Measurements from ENCODE around the gene PTPRT. TPM values are rescaled to one million over a fixed set of nuclear protein-coding genes. Genes with fewer than 3 reads are reported as not detected.

PTPRT gene
- polyA plus RNA-seq, 1 of the 3 experiments (the other 2 are of a cell fraction) = not detected

DNA sequence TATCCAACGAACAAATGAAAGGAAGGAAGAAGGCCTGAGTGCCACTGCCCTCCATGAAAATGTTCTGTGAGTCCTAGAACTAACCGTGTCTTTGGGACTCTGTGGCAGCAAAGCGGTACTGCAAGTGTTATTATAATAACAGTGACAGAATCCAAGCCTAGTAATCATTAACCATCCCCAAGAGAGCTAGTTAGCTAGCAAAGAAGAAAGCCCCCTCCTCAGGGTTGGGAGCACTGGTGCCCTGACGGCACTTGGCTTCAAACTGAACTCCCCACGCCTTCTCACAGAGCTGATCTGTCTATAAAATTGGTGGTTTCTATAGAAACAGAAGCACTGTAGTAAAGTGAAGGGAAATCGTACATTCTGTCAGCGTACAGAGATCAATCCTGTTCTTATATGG lies 239.8 kb downstream of the PTPRT start:
- CTCF ChIA-PET = interaction anchor here (1.4 kb wide), 1 partner anchor 9 kb away, joined by 3 read pairs; no protein-coding TSS in a partner anchor

More for the DNA sequence above, 239.8 kb downstream of the PTPRT start:
- Histone ChIP-seq H3K9ac (no peak overlapping the region), H3F3A (replicated peaks; ENCODE audit: insufficient read depth) (no peaks in the 10 kb centered on the region), H3K9me2 (no peaks in the 10 kb centered on the region), H3K9me3 (no peaks in the 10 kb centered on the region), H3K4me2 (no peak overlapping the region), H3K27ac (ENCODE audit: low read depth in 2 of 2, low read length in 1 of 2) (no peak overlapping the region), H4K20me1 (ENCODE audit: insufficient read depth) (no peaks in the 10 kb centered on the region), H3K4me1 (ENCODE audit: control insufficient read depth in 1 of 2, insufficient read depth in 2 of 2, low read depth in 1 of 2, low read length in 1 of 2) (peaks cover 0 to 5% of the 10 kb centered on the region in 2 experiments; a peak in 1 of 4 replicates), H3K79me2 (ENCODE audit: insufficient read depth) (no peaks in the 10 kb centered on the region), H3K27me3 (ENCODE audit: insufficient read depth) (no peaks in the 10 kb centered on the region), H3K36me3 (replicated peaks in 1 of 2; ENCODE audit: control insufficient read depth in 1 of 2, insufficient read depth in 2 of 2, low read length in 1 of 2) (no peaks in the 10 kb centered on the region), H2AFZ (ENCODE audit: low read depth) (no peak overlapping the region), H3K4me3 (ENCODE audit: low read depth in 2 of 2, low read length in 1 of 2) (no peak overlapping the region)
- 11% methylated on average over 7 of the region's 7 CpGs for WGBS (ENCODE audit: low lambda C conversion rate)
- DNase-seq = no peak
- POLR2A ChIA-PET = no interaction called here
- TF ChIP-seq EZH2phosphoT487 (IDR thresholded peaks at IDR 0.05; ENCODE audit: borderline replicate concordance, low read depth) = no peak
- TF ChIP-seq JUND (IDR thresholded peaks at IDR 0.05) = no peak
- TF ChIP-seq SMC3 (IDR thresholded peaks at IDR 0.05; ENCODE audit: low read depth, low read length) = no peak
- TF ChIP-seq PBX3 (IDR thresholded peaks at IDR 0.05) = no peak
- TF ChIP-seq USF2 (IDR thresholded peaks at IDR 0.05; ENCODE audit: borderline replicate concordance, low read depth, low read length) = no peak
- TF ChIP-seq EP300 (IDR thresholded peaks at IDR 0.05; ENCODE audit: borderline replicate concordance in 1 of 2, low read depth in 1 of 2, low read length in 1 of 2) = no peak
- TF ChIP-seq RXRA (IDR thresholded peaks at IDR 0.05; ENCODE audit: borderline replicate concordance, low read depth) = no peak
- no peak for TF ChIP-seq FOSL2 (IDR thresholded peaks at IDR 0.05; ENCODE audit: borderline replicate concordance, low read depth)
- no peak for TF ChIP-seq NRF1 (IDR thresholded peaks at IDR 0.05; ENCODE audit: low read depth, low read length)
- TF ChIP-seq TAF1 (IDR thresholded peaks at IDR 0.05; ENCODE audit: borderline replicate concordance, low read depth, low read length) = no peak
- no peak for TF ChIP-seq TEAD4 (IDR thresholded peaks at IDR 0.05; ENCODE audit: borderline replicate concordance, insufficient read depth)
- no peak for TF ChIP-seq FOXM1 (IDR thresholded peaks at IDR 0.05; ENCODE audit: low read depth)
- TF ChIP-seq, protein P1, sequence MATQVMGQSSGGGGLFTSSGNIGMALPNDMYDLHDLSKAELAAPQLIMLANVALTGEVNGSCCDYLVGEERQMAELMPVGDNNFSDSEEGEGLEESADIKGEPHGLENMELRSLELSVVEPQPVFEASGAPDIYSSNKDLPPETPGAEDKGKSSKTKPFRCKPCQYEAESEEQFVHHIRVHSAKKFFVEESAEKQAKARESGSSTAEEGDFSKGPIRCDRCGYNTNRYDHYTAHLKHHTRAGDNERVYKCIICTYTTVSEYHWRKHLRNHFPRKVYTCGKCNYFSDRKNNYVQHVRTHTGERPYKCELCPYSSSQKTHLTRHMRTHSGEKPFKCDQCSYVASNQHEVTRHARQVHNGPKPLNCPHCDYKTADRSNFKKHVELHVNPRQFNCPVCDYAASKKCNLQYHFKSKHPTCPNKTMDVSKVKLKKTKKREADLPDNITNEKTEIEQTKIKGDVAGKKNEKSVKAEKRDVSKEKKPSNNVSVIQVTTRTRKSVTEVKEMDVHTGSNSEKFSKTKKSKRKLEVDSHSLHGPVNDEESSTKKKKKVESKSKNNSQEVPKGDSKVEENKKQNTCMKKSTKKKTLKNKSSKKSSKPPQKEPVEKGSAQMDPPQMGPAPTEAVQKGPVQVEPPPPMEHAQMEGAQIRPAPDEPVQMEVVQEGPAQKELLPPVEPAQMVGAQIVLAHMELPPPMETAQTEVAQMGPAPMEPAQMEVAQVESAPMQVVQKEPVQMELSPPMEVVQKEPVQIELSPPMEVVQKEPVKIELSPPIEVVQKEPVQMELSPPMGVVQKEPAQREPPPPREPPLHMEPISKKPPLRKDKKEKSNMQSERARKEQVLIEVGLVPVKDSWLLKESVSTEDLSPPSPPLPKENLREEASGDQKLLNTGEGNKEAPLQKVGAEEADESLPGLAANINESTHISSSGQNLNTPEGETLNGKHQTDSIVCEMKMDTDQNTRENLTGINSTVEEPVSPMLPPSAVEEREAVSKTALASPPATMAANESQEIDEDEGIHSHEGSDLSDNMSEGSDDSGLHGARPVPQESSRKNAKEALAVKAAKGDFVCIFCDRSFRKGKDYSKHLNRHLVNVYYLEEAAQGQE (IDR thresholded peaks at IDR 0.05; ENCODE audit: low read depth, low read length) = no peak
- no peak for TF ChIP-seq YY1 (IDR thresholded peaks at IDR 0.05; ENCODE audit: low read depth)

Measured in SK-N-SH (cell line).